SHP77 treated with DMSO at 0.1 percent for 48 hours (cell line): ENCODE data around the gene PCMTD2.

Source experiments
- DNase-seq: peaks from one replicate; lab custom pipeline; 2025; lab: John Stamatoyannopoulos, UW

The PCMTD2 gene

DNA sequence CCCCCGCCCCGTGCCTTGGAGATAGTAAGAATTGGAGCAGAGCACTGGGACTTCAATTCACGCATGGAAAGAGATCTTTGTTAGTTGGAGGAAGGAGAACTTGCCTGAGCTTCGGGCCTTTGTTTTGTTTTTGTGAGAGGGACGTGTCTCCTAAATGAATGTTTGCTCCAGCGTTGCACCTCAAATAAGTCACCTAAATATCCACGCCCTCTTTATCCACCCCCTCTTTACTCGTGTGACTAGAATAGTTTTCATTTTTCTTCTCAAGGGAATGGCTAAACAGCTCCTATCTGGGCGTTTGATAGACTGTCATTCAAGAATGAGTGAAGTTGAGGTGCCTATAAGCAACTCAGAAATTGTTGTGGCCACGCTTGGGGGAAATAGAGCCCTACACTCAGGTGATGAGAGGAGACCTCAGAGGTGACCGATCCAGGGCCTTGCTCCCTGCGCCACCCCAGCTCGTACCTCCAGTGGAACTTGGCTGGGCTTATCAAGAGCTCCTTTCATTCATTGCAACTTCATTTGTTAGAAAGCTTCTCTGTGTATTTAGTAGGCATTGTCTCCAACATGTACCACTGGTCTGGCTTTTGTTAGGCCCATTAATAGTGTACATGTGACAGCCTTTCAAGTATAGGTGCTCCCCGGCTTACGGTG is 861 bp downstream of the PCMTD2 start:
- DNase-seq: no peak

DNA sequence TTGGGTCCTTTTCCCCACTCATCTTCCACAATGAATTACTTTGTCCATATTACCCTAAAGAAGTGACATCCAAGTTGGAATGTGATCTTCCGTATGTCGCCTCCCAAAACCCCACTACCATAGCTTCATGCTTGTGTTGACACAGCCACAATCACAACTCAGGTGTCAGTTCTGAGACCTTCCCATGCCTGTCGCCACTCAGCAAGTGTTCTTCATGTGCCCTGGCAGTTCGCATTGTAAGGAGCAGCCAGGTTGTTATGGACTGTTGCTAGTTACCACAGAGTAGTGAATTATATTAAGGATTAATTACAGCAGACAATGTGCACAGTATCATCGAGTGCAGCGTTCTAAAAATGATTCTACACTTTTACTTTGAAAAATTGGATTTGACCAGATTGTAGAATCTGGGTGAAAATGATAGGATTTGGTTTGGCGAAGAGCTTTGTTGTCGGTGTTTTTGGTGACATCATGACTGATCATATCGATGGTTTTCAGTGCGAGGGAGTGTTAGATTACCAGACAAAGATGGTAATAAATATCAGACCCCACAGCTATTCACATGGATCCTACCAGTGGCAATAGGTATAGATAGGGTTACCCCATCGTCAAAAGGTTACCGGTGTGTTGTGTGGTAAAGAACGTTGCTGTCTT is 1.7 kb downstream of the PCMTD2 start:
- DNase-seq: no peak

DNA sequence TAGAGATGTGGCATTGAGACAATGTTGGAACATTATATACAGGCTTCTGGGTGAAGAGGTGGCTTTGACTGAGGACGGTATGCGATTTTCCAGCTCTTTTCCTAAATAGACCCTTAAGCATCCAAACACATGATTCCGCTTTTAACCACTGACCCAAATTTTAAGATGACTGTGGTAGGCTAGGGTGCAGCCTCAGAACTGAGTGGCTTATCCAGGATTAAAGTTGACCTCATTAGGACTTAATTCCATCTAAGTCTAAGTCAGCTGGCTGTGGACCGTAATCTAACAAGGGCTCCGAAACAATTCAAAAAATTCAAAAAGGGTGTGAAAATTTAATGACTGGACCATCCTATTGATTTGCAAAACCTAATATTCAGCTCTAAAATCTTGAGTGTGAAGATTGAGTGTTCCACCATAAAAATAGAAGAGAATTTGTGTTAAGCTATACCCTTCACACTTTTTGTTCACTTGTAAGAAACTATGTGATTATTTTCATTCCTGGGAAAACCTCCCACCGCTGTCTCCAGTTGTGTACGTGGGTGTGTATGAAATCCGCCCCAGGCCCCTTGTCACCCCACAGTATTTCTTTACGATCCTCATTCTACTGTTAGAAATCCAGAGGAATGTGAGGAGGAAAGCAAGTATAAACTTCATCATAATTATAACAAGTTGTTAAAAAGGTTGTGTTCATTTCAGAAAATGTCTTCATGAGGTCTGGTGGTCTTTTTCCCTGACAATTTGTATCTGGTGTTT is 2.7 kb downstream of the PCMTD2 start:
- DNase-seq: no peak

GRCh38 chr20:64260239-64260638 is 4.7 kb downstream of the PCMTD2 start:
- DNase-seq: no peak

- DNase-seq: no peak
Measured at GRCh38 chr20:64261138-64261537, 5.6 kb downstream of the PCMTD2 start.

GRCh38 chr20:64264091-64264490 is 8.5 kb downstream of the PCMTD2 start:
- no peak for DNase-seq

DNA sequence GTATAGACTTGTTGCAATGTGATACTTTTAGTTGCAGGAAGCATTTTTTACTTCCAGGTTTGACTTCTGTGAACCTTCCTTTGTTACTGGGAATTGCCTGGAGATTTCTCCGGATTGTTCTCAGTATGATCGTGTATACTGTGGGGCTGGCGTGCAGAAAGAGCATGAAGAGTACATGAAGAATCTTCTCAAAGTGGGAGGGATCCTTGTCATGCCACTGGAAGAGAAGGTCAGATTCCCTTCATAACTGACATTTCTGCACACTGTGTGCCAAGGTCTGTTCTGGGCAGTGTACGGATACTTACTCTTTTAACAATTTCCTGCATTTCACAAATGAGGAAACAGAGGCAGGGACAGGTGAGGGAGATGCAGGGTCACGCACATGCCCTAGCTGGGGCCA is 9.7 kb downstream of the PCMTD2 start:
- no peak for DNase-seq

- DNase-seq: no peak
Measured at GRCh38 chr20:64266988-64267387, 11.4 kb downstream of the PCMTD2 start.

DNA sequence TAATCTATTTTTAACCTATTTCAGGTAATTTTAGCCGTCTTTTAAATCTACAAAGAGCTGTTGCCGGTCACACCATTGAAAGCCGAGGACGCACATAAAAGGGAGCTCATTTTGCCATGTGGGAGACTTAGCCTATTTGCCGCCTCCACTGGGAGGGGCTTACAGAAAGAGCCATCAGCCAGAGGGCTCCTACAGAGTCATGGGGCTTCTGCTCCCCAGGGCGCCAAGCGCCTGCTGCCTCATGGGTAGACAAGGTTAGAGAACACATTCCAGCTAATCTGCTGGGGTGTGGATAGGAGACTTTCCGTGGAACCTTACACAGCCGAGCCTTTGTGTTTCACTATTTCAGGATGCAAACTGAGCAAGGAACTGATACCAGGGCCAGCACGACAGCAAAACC is 12.6 kb downstream of the PCMTD2 start:
- no peak for DNase-seq

GRCh38 chr20:64269604-64270411 is 14.3 kb downstream of the PCMTD2 start:
- no peak for DNase-seq

DNA sequence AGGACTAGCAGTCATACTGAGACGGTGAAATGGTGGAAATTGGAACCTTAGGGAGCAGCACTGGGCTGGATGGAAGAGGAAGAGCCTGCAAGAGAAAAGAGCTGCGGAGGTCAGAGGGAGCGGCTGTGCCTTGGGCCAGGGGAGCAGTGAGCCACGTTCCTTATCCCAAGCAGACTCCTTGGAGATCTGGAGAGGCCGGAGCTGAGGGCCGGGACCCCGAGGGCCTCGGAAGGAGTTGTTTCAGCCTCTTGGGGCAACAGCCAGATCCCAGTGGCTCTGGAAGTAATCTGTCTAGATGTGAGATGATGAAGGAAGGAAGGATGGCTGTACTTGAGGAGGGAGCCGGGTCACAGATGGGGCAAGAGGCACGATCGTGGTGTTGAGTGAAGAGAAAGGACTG is 16.1 kb downstream of the PCMTD2 start:
- DNase-seq: no peak

- DNase-seq: no peak
Measured at GRCh38 chr20:64273109-64273508, 17.6 kb downstream of the PCMTD2 start.

- no peak for DNase-seq
Measured at GRCh38 chr20:64276817-64277216, 21.3 kb downstream of the PCMTD2 start.

GRCh38 chr20:64277571-64278316 is 22.2 kb downstream of the PCMTD2 start:
- DNase-seq: no peak

- no peak for DNase-seq
Measured at GRCh38 chr20:64278317-64278681, 22.8 kb downstream of the PCMTD2 start.

- DNase-seq: no peak
Measured at GRCh38 chr20:64279826-64280459, 24.4 kb downstream of the PCMTD2 start.

DNA sequence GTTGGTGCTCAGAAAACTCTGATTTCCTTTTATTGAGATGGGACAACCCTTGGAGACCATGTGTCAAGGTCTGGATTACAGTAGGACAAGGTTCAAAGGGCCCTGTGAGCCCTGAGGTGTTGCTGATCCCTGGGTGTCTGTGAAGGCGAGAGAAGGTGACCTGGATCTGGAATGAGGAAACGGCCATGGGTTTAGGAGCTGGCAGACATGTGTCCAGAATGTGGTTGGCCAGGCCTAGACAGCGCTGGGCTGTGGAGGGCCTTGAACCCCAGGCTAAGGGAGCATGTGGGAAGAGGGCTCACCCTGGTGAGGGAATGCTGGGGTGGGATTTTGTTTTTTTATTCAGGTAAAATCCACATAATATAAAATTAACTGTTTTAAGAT is 24.9 kb downstream of the PCMTD2 start:
- DNase-seq: no peak

DNA sequence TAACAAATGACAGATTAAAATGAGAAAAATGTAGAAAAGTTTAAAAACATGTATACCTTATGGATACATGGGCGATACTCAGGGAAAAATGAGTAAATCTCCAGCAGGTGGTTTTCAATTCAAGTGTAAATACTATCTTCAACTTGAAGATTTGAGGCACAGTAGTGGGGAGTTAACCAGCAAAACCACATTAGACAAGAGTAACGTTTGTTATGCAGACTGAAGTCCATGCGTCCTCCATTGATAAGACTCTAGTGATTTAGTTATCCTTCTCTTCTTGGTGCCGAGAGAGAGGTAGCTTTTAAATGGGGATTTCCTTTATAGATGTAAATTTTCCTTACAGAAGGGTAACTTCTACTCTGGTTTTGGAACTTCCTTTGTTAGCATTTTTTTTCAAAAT is 28.1 kb downstream of the PCMTD2 start:
- no peak for DNase-seq

- DNase-seq: peak; percentile 86
Measured at GRCh38 chr20:64285579-64286446, 30.3 kb downstream of the PCMTD2 start.
